Type B pancreatic cell (in vitro differentiated cells): ENCODE results near the gene KBTBD12. TPM values are rescaled to one million over a fixed set of nuclear protein-coding genes. Genes with fewer than 3 reads are reported as not detected.

Experiments used
- DNase-seq: peaks from one replicate; pipeline ENCODE4 v3.0.0; 2021; ENCODE audit warnings: mixed read lengths; ENCODE audit not compliant: unreplicated experiment; ENCODE audit errors: extremely low spot score
- H3K27ac Mint-ChIP-seq: 2 replicates; pipeline ENCODE4 v1.8.0; 2021; ENCODE audit warnings: mild to moderate bottlenecking, mixed read lengths
- H3K27me3 Mint-ChIP-seq: 2 replicates; pipeline ENCODE4 v1.8.0; 2021; ENCODE audit warnings: mixed read lengths
- H3K36me3 Mint-ChIP-seq: 2 replicates; pipeline ENCODE4 v1.8.0; 2021; ENCODE audit warnings: mixed read lengths
- H3K4me1 Mint-ChIP-seq: one replicate; pipeline ENCODE4 v1.8.0; 2021; ENCODE audit warnings: mixed read lengths; ENCODE audit not compliant: unreplicated experiment
- H3K4me3 Mint-ChIP-seq: 2 replicates; pipeline ENCODE4 v1.8.0; 2021; ENCODE audit warnings: mild to moderate bottlenecking, mixed read lengths
- H3K9me3 Mint-ChIP-seq: 2 replicates; pipeline ENCODE4 v1.8.0; 2021; ENCODE audit warnings: mixed read lengths
- CTCF ChIP-seq: fragments of 200-600 bp; sonication (generic); conservative IDR thresholded peaks from 2 replicates; pipeline ENCODE4 v1.5.0; 2021; ENCODE audit warnings: antibody characterized with exemption, mild to moderate bottlenecking
- total RNA-seq: library from RNA; stranded (reverse); gene quantifications from 2 replicates; pipeline ENCODE4 v1.2.1, GENCODE V29; 2021; ENCODE audit warnings: low replicate concordance

The KBTBD12 gene
- total RNA-seq, 1 donor from 2014 or later, result not detected

- Mint-ChIP-seq H3K27ac (no peak overlapping the region), H3K9me3 (no peaks in the 10 kb centered on the region), H3K27me3 (peaks cover 39% of the 10 kb centered on the region), H3K4me1 (no peaks in the 10 kb centered on the region), H3K36me3 (no peaks in the 10 kb centered on the region), H3K4me3 (no peak overlapping the region)
- no peak for TF ChIP-seq CTCF
- no peak for DNase-seq
Measured at GRCh38 chr3:127975153-127976029, 60.4 kb downstream of the KBTBD12 start.

GRCh38 chr3:127978636-127979035 is 63.6 kb downstream of the KBTBD12 start:
- H3K4me3 Mint-ChIP-seq, result no peak overlapping the region
- no peak overlapping the region for H3K27ac Mint-ChIP-seq
- no peak for DNase-seq
- peaks cover 2% of the 10 kb centered on the region for H3K9me3 Mint-ChIP-seq
- no peaks in the 10 kb centered on the region for H3K4me1 Mint-ChIP-seq
- no peak for TF ChIP-seq CTCF
- H3K27me3 Mint-ChIP-seq, result peaks cover 17% of the 10 kb centered on the region
- no peaks in the 10 kb centered on the region for H3K36me3 Mint-ChIP-seq

- TF ChIP-seq CTCF, result no peak
- H3K4me1 Mint-ChIP-seq, result no peaks in the 10 kb centered on the region
- no peak overlapping the region for H3K4me3 Mint-ChIP-seq
- peaks cover 11% of the 10 kb centered on the region for H3K27me3 Mint-ChIP-seq
- DNase-seq, result no peak
- no peak overlapping the region for H3K27ac Mint-ChIP-seq
- peaks cover 4% of the 10 kb centered on the region for H3K9me3 Mint-ChIP-seq
- no peaks in the 10 kb centered on the region for H3K36me3 Mint-ChIP-seq
Measured at GRCh38 chr3:127979473-127979872, 64.4 kb downstream of the KBTBD12 start.

- peaks cover 9% of the 10 kb centered on the region for H3K27me3 Mint-ChIP-seq
- H3K4me1 Mint-ChIP-seq, result no peaks in the 10 kb centered on the region
- no peaks in the 10 kb centered on the region for H3K36me3 Mint-ChIP-seq
- no peak overlapping the region for H3K4me3 Mint-ChIP-seq
- DNase-seq, result no peak
- peaks cover 4% of the 10 kb centered on the region for H3K9me3 Mint-ChIP-seq
- TF ChIP-seq CTCF, result no peak
- no peak overlapping the region for H3K27ac Mint-ChIP-seq
Measured at GRCh38 chr3:127981097-127981496, 66.1 kb downstream of the KBTBD12 start.

- Mint-ChIP-seq H3K9me3 (peaks cover 4% of the 10 kb centered on the region), H3K27me3 (peaks cover 5% of the 10 kb centered on the region), H3K36me3 (no peaks in the 10 kb centered on the region), H3K4me1 (no peaks in the 10 kb centered on the region), H3K27ac (no peak overlapping the region), H3K4me3 (no peak overlapping the region)
- TF ChIP-seq CTCF, result no peak
- no peak for DNase-seq
Measured at GRCh38 chr3:127982155-127982554, 67.1 kb downstream of the KBTBD12 start.
